ENCODE data around the gene JMJD8. TPM values are rescaled to one million over a fixed set of nuclear protein-coding genes. Genes with fewer than 3 reads are reported as not detected.

Gene JMJD8
- total and polyA plus RNA-seq, 10 of the 15 experiments (the other 5 are each of a cell fraction or from before 2014, with no cell fraction given), result 1.00 to 50.4 (median 30.7) TPM

DNA sequence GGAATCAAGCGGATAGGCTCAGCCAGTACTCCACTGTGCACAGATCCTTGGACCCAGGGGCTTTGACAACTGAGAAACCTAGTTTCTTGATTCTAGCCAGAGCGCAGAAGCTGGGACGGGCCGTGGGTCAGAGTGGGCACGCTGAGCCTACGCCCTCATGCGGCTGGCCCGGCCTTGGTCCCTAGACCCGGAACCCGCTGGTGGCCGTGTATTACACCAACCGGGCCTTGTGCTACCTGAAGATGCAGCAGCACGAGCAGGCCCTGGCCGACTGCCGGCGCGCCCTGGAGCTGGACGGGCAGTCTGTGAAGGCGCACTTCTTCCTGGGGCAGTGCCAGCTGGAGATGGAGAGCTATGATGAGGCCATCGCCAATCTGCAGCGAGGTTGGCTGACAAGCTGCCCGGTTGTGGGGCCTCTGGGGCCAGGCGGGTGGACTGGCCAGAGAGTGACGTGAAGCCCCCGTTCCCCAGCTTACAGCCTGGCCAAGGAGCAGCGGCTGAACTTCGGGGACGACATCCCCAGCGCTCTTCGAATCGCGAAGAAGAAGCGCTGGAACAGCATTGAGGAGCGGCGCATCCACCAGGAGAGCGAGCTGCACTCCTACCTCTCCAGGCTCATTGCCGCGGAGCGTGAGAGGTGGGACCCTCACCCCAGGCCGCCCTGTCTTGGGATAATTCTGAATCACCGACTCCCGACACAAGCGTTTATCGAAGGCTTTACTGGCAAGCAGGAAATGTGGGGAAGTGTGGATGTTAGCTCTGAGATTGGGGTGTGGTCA lies 3.0 kb downstream of the JMJD8 start (continued):
- no peak for TF ChIP-seq ZNF24 (IDR thresholded peaks at IDR 0.05)
- no peak; the same call in 1 of the 2 replicates for TF ChIP-seq MTA3 (IDR thresholded peaks at IDR 0.05; ENCODE audit: borderline replicate concordance, low read length)
- no peak for TF ChIP-seq HDGF (IDR thresholded peaks at IDR 0.05)

- Histone ChIP-seq H3K27ac (ENCODE audit: control insufficient read depth, insufficient read depth) (peak overlapping the region; percentile 53), H3K4me1 (ENCODE audit: control insufficient read depth, insufficient read depth, low read length) (peaks cover 15% of the 10 kb centered on the region), H4K20me1 (ENCODE audit: control insufficient read depth, insufficient read depth) (peaks cover 6% of the 10 kb centered on the region; the same call in 1 of the 2 replicates), H3K4me2 (ENCODE audit: control insufficient read depth, insufficient read depth) (peak overlapping the region; percentile 98), H3K79me2 (ENCODE audit: control insufficient read depth, insufficient read depth, low read length) (peaks cover 24% of the 10 kb centered on the region), H3K9ac (ENCODE audit: control insufficient read depth, insufficient read depth, low read length) (peak overlapping the region; percentile 88), H3K27me3 (replicated peaks in 1 of 2; ENCODE audit: control insufficient read depth in 2 of 2, insufficient read depth in 2 of 2, low read length in 1 of 2) (no peaks in the 10 kb centered on the region), H3K9me3 (replicated peaks; ENCODE audit: control insufficient read depth, insufficient read depth, low read length) (no peaks in the 10 kb centered on the region), H2AFZ (ENCODE audit: control insufficient read depth, low read depth, low read length) (peak overlapping the region; percentile 84; the same call in 1 of the 2 replicates), H3K4me3 (peak overlapping the region; percentile 77), H3K36me3 (ENCODE audit: control insufficient read depth in 2 of 2, insufficient read depth in 2 of 2, low read length in 1 of 2) (peaks cover 6 to 9% of the 10 kb centered on the region in 2 experiments; a peak in 2 of 4 replicates)
- in situ Hi-C loops (cut with MboI), result no loop called here
- SMC1A ChIA-PET (ENCODE audit: uncharacterized antibody, unreplicated experiment), result no interaction called here
- 1% methylated on average over 31 of the region's 38 CpGs for WGBS (ENCODE audit: insufficient coverage, insufficient replicate concordance, low lambda C conversion rate, missing lambda C conversion rate)
- TF ChIP-seq POU2F2 (IDR thresholded peaks at IDR 0.05; ENCODE audit: borderline replicate concordance, low read depth, low read length), result 0 out of 3 replicates have a peak, but pooled peaks have one; percentile 1
- no peak for TF ChIP-seq ZBTB4 (CRISPR knock-in tag; IDR thresholded peaks at IDR 0.05)
- TF ChIP-seq CBFB (IDR thresholded peaks at IDR 0.05; ENCODE audit: low read depth), result 0 out of 2 replicates have a peak, but pooled peaks have one; percentile 28
- no peak for ATAC-seq
- no peak for FAIRE-seq
- CTCF ChIA-PET, result interaction anchor here (1.0 to 1.5 kb wide), 2 partner anchors 9 to 13 kb away, joined by 3 to 4 read pairs; partner anchors contain the start of genes RHOT2 and WDR24
- BruUV-seq (replicated peaks), result no TSS peak
- POLR2A ChIA-PET, result interaction anchor here (1.0 to 2.0 kb wide), 6 partner anchors 9 to 42 kb away, joined by 3 to 13 read pairs (median 4); partner anchors contain the start of genes RHOT2 and WDR24
- intact Hi-C loops (cut with micrococcal nuclease; ENCODE audit: unreplicated experiment), result loop anchor here (5.0 kb wide), 1 partner anchor 43 kb away; the partner anchor contains the start of gene METTL26
- RAD21 ChIA-PET (ENCODE audit: unreplicated experiment), result interaction anchor here (0.9 kb wide), 2 partner anchors 14 to 40 kb away, joined by 3 read pairs; partner anchors contain the start of gene ANTKMT
- DNase-seq (ENCODE audit: low read depth, low spot score), result no peak
Observed at GRCh38 chr16:680625-680945, 3.5 kb downstream of the JMJD8 start.
